NT2/D1 (cell line): ENCODE measurements around the gene C8G.

ENCODE experiments used
- YY1 ChIP-seq: IDR thresholded peaks from 2 replicates; pipeline ENCODE4 v1.6.1; 2011; ENCODE audit not compliant: insufficient read length, insufficient read depth
- ZNF274 ChIP-seq: IDR thresholded peaks from 2 replicates; pipeline ENCODE4 v1.6.1; 2011; ENCODE audit warnings: mild to moderate bottlenecking, low read depth, low read length

- TF ChIP-seq YY1: no peak
- no peak for TF ChIP-seq ZNF274
Observed at GRCh38 chr9:136960938-136961275, 15.9 kb downstream of the C8G start.
